ENCODE results near the gene TTC9B. TPM values are rescaled to one million over a fixed set of nuclear protein-coding genes. Genes with fewer than 3 reads are reported as not detected.

TTC9B gene
- total and polyA plus RNA-seq, 4 donors: 0.14 TPM; not detected in 3

DNA sequence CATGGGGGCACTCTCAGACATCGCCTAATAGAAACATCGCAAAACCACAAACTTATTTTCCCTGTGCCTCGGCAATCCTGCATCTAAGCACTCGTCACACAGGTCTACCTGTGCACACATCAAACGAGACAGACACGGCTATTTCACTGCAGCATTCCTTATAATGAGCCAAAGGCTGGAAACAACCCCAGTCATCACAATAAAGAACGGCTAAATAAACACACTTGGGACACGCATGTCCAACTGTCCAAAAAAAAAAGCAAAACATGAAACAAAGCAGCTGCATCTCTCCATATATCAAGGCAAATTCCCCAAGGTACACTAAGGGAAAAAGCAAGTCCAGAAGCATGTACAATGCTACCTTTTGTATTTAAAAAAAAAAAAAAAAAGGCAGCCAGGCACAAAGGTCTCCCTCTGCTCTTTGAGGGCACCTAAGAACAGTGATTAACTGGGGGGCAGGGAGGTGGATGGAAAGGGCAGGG is 35.5 kb upstream of the TTC9B start:
- DNase-seq (ENCODE audit: low spot score): no peak
- H3K9ac ChIP-seq (ENCODE audit: low read depth in 1 of 2, low read length in 2 of 2): no peak overlapping the region
- WGBS: 50% methylated on average over 8 of the region's 8 CpGs

DNA sequence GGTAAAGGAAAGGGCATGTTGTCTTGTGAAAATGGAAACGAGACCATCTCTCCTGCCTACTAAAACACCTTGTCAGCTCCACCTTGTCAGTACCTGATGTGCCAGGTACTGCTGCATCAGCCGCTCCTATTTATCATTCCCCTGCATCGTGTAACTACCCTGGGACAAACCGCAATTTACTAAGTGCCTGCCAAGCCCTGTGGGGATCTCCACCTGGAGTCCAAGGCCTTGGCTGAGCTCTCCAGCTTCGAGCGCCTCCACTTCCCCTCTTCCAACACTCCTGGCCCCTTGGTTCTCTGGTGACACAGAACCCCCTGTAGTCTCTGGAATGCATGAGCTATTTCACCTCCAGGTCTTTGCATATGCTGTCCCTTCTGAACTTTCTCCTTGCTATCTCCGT is 34.2 kb upstream of the TTC9B start:
- Histone ChIP-seq H3K9me3 (ENCODE audit: control insufficient read depth in 4 of 4, low read length in 3 of 4) (no peaks in the 10 kb centered on the region), H3K9ac (ENCODE audit: low read depth in 1 of 2, low read length in 2 of 2) (no peak overlapping the region), H3K4me1 (ENCODE audit: control insufficient read depth in 4 of 4, insufficient read depth in 4 of 4, low read length in 3 of 4) (peaks cover 5 to 76% (median 52%) of the 10 kb centered on the region in 4 donors), H3K27me3 (ENCODE audit: control insufficient read depth in 4 of 4, insufficient read depth in 4 of 4, low read length in 3 of 4) (no peaks in the 10 kb centered on the region), H3K27ac (ENCODE audit: low read depth in 1 of 2, low read length in 2 of 2) (no peak overlapping the region), H3K4me3 (ENCODE audit: low read depth in 1 of 3, low read length in 3 of 3) (no peak overlapping the region), H3K36me3 (ENCODE audit: control insufficient read depth in 4 of 4, insufficient read depth in 3 of 4, low read depth in 1 of 4, low read length in 3 of 4) (peaks cover 0 to 28% (median 19%) of the 10 kb centered on the region in 4 donors)
- TF ChIP-seq, protein P1, sequence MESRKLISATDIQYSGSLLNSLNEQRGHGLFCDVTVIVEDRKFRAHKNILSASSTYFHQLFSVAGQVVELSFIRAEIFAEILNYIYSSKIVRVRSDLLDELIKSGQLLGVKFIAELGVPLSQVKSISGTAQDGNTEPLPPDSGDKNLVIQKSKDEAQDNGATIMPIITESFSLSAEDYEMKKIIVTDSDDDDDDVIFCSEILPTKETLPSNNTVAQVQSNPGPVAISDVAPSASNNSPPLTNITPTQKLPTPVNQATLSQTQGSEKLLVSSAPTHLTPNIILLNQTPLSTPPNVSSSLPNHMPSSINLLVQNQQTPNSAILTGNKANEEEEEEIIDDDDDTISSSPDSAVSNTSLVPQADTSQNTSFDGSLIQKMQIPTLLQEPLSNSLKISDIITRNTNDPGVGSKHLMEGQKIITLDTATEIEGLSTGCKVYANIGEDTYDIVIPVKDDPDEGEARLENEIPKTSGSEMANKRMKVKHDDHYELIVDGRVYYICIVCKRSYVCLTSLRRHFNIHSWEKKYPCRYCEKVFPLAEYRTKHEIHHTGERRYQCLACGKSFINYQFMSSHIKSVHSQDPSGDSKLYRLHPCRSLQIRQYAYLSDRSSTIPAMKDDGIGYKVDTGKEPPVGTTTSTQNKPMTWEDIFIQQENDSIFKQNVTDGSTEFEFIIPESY (IDR thresholded peaks at IDR 0.05): no peak
- TF ChIP-seq RAD21 (IDR thresholded peaks at IDR 0.05) (no peak), RXRA (IDR thresholded peaks at IDR 0.05) (no peak), FOXA1 (IDR thresholded peaks at IDR 0.05) (no peak), SP1 (IDR thresholded peaks at IDR 0.05) (no peak), HNF4G (IDR thresholded peaks at IDR 0.05) (no peak), JUND (IDR thresholded peaks at IDR 0.05) (no peak), HNF4A (conservative IDR thresholded peaks at IDR 0.05) (no peak)
- TF ChIP-seq, protein P2, sequence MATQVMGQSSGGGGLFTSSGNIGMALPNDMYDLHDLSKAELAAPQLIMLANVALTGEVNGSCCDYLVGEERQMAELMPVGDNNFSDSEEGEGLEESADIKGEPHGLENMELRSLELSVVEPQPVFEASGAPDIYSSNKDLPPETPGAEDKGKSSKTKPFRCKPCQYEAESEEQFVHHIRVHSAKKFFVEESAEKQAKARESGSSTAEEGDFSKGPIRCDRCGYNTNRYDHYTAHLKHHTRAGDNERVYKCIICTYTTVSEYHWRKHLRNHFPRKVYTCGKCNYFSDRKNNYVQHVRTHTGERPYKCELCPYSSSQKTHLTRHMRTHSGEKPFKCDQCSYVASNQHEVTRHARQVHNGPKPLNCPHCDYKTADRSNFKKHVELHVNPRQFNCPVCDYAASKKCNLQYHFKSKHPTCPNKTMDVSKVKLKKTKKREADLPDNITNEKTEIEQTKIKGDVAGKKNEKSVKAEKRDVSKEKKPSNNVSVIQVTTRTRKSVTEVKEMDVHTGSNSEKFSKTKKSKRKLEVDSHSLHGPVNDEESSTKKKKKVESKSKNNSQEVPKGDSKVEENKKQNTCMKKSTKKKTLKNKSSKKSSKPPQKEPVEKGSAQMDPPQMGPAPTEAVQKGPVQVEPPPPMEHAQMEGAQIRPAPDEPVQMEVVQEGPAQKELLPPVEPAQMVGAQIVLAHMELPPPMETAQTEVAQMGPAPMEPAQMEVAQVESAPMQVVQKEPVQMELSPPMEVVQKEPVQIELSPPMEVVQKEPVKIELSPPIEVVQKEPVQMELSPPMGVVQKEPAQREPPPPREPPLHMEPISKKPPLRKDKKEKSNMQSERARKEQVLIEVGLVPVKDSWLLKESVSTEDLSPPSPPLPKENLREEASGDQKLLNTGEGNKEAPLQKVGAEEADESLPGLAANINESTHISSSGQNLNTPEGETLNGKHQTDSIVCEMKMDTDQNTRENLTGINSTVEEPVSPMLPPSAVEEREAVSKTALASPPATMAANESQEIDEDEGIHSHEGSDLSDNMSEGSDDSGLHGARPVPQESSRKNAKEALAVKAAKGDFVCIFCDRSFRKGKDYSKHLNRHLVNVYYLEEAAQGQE (IDR thresholded peaks at IDR 0.05): no peak
- TF ChIP-seq, protein P3, sequence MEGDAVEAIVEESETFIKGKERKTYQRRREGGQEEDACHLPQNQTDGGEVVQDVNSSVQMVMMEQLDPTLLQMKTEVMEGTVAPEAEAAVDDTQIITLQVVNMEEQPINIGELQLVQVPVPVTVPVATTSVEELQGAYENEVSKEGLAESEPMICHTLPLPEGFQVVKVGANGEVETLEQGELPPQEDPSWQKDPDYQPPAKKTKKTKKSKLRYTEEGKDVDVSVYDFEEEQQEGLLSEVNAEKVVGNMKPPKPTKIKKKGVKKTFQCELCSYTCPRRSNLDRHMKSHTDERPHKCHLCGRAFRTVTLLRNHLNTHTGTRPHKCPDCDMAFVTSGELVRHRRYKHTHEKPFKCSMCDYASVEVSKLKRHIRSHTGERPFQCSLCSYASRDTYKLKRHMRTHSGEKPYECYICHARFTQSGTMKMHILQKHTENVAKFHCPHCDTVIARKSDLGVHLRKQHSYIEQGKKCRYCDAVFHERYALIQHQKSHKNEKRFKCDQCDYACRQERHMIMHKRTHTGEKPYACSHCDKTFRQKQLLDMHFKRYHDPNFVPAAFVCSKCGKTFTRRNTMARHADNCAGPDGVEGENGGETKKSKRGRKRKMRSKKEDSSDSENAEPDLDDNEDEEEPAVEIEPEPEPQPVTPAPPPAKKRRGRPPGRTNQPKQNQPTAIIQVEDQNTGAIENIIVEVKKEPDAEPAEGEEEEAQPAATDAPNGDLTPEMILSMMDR (IDR thresholded peaks at IDR 0.05; ENCODE audit: low read depth, low read length, missing input control): no peak
- no peak for DNase-seq (ENCODE audit: low spot score)
- WGBS: 74% methylated on average over 7 of the region's 7 CpGs

More for the DNA sequence above, 35.5 kb upstream of the TTC9B start:
- TF ChIP-seq FOXA1 (IDR thresholded peaks at IDR 0.05): no peak
- Histone ChIP-seq H3K36me3 (ENCODE audit: control insufficient read depth in 4 of 4, insufficient read depth in 3 of 4, low read depth in 1 of 4, low read length in 3 of 4) (peaks cover 0 to 28% (median 19%) of the 10 kb centered on the region in 4 donors), H3K9me3 (ENCODE audit: control insufficient read depth in 4 of 4, low read length in 3 of 4) (no peaks in the 10 kb centered on the region), H3K27me3 (ENCODE audit: control insufficient read depth in 4 of 4, insufficient read depth in 4 of 4, low read length in 3 of 4) (no peaks in the 10 kb centered on the region), H3K4me1 (ENCODE audit: control insufficient read depth in 4 of 4, insufficient read depth in 4 of 4, low read length in 3 of 4) (peaks cover 8 to 72% (median 47%) of the 10 kb centered on the region in 4 donors), H3K4me3 (ENCODE audit: low read depth in 1 of 3, low read length in 3 of 3) (no peak overlapping the region), H3K27ac (ENCODE audit: low read depth in 1 of 2, low read length in 2 of 2) (no peak overlapping the region)

DNA sequence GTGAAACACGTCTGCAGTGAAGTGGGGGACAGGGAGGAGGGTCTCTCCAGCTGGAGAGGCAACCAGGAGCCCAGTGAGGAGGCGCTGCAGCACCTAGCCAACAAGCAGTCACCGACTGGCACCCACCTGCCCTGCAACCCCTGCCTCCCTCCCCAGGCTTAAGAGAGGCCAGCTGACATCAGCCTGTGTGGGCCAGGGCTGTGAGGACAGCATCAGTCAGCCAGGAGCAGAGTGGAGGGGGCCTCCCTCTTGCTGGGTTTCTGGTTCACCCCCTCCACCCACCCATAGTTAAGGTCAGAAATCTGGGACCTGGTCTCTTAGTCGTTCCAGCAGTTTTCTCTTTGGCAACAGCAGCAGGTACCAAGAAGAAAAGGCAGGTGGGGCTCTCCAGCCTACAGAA is 33.8 kb upstream of the TTC9B start:
- Histone ChIP-seq H3K36me3 (ENCODE audit: control insufficient read depth in 4 of 4, insufficient read depth in 3 of 4, low read depth in 1 of 4, low read length in 3 of 4) (peaks cover 0 to 28% (median 20%) of the 10 kb centered on the region in 4 donors), H3K9me3 (ENCODE audit: control insufficient read depth in 4 of 4, low read length in 3 of 4) (no peaks in the 10 kb centered on the region), H3K27ac (ENCODE audit: low read depth in 1 of 2, low read length in 2 of 2) (no peak overlapping the region), H3K4me3 (ENCODE audit: low read depth in 1 of 3, low read length in 3 of 3) (no peak overlapping the region), H3K4me1 (ENCODE audit: control insufficient read depth in 4 of 4, insufficient read depth in 4 of 4, low read length in 3 of 4) (peaks cover 5 to 78% (median 51%) of the 10 kb centered on the region in 4 donors), H3K27me3 (ENCODE audit: control insufficient read depth in 4 of 4, insufficient read depth in 4 of 4, low read length in 3 of 4) (no peaks in the 10 kb centered on the region), H3K9ac (ENCODE audit: low read depth in 1 of 2, low read length in 2 of 2) (no peak overlapping the region)
- 81% methylated on average over 4 of the region's 4 CpGs for WGBS
- no peak for DNase-seq (ENCODE audit: low spot score)
- TF ChIP-seq, protein P1 (IDR thresholded peaks at IDR 0.05): no peak
- TF ChIP-seq EGR1 (IDR thresholded peaks at IDR 0.05; ENCODE audit: low read depth in 2 of 2): no peak
- TF ChIP-seq HNF4G (IDR thresholded peaks at IDR 0.05): no peak
- TF ChIP-seq NR2F2 (IDR thresholded peaks at IDR 0.05): no peak
- no peak for TF ChIP-seq RXRA (IDR thresholded peaks at IDR 0.05)
- no peak for TF ChIP-seq RAD21 (IDR thresholded peaks at IDR 0.05)
- TF ChIP-seq, protein P3 (IDR thresholded peaks at IDR 0.05; ENCODE audit: low read depth, low read length, missing input control): no peak
- TF ChIP-seq SP1 (IDR thresholded peaks at IDR 0.05): no peak

All from liver (tissue), 9 donors.